HEK293 (cell line): ENCODE results near the gene CRTAC1.
A peak's percentile ranks its signal among the peaks of the same experiment; 100 is the strongest.

ENCODE experiments used
- CTCF ChIA-PET: fragments of 350-600 bp; formaldehyde crosslinking; extraction: SDS; loops from one replicate; lab custom pipeline; 2021; ENCODE audit warnings: antibody characterized with exemption; lab: Yijun Ruan, JAX
- POLR2A ChIA-PET: fragments of 300-600 bp; formaldehyde crosslinking; extraction: SDS; loops from one replicate; lab custom pipeline; 2020; ENCODE audit warnings: antibody characterized with exemption, inconsistent platforms; lab: Yijun Ruan, JAX
- H3K27ac ChIP-seq: fragments of 200-500 bp; sonication (Bioruptor generic); 2 replicates; pipeline ENCODE4 v1.5.1; 2014; ENCODE audit warnings: low read depth, low read length, control low read depth, inconsistent platforms; ENCODE audit errors: extremely low read depth
- H3K36me3 ChIP-seq, 2 experiments: fragments of 200-500 bp in 1 of 2; sonication (Bioruptor generic) in 1 of 2; 1 replicate in 1 of 2; 2 replicates in 1 of 2; pipeline ENCODE4 v1.5.1; 2014 to 2017; ENCODE audit warnings: inconsistent platforms in 2 of 2, low read length in 2 of 2; ENCODE audit not compliant: control insufficient read depth in 2 of 2, insufficient read depth in 1 of 2
- H3K4me1 ChIP-seq: fragments of 200-500 bp; sonication (Bioruptor generic); 2 replicates; pipeline ENCODE4 v1.5.1; 2014; ENCODE audit warnings: mild to moderate bottlenecking, low read length, inconsistent platforms; ENCODE audit not compliant: control insufficient read depth, insufficient read depth
- H3K4me3 ChIP-seq: 2 replicates; pipeline ENCODE4 v1.5.1; 2011; ENCODE audit warnings: low read depth, mild to moderate bottlenecking, control low read depth, low read length, moderate library complexity
- H3K9me3 ChIP-seq: fragments of 200-500 bp; sonication (Bioruptor generic); 2 replicates; pipeline ENCODE4 v1.5.1; 2014; ENCODE audit warnings: low read depth, low read length, inconsistent platforms; ENCODE audit not compliant: control insufficient read depth, insufficient read depth
- EGR2 ChIP-seq: fragments of 450-650 bp; formaldehyde crosslinking; IDR thresholded peaks from 2 replicates; pipeline ENCODE4 v1.5.1; 2016; ENCODE audit warnings: low read depth, missing biosample characterization, missing genetic modification characterization
- GLIS1 ChIP-seq: fragments of 450-650 bp; formaldehyde crosslinking; IDR thresholded peaks from 2 replicates; pipeline ENCODE4 v1.5.1; 2016; ENCODE audit warnings: missing biosample characterization, missing genetic modification characterization
- KLF1 ChIP-seq: fragments of 450-650 bp; formaldehyde crosslinking; IDR thresholded peaks from 2 replicates; pipeline ENCODE4 v1.5.1; 2016; ENCODE audit warnings: missing biosample characterization, missing genetic modification characterization
- SP7 ChIP-seq: fragments of 450-650 bp; formaldehyde crosslinking; IDR thresholded peaks from 2 replicates; pipeline ENCODE4 v1.5.1; 2016; ENCODE audit warnings: missing biosample characterization, missing genetic modification characterization
- ZBTB48 ChIP-seq: fragments of 450-650 bp; formaldehyde crosslinking; IDR thresholded peaks from 2 replicates; pipeline ENCODE4 v1.5.1; 2016; ENCODE audit warnings: missing biosample characterization, missing genetic modification characterization
- ZBTB8A ChIP-seq: fragments of 450-650 bp; formaldehyde crosslinking; IDR thresholded peaks from 2 replicates; pipeline ENCODE4 v1.5.1; 2016; ENCODE audit warnings: missing biosample characterization, missing genetic modification characterization
- ZNF202 ChIP-seq: fragments of 450-650 bp; formaldehyde crosslinking; IDR thresholded peaks from 2 replicates; pipeline ENCODE4 v1.5.1; 2016; ENCODE audit warnings: missing biosample characterization, missing genetic modification characterization, borderline replicate concordance
- ZNF48 ChIP-seq: fragments of 450-650 bp; formaldehyde crosslinking; IDR thresholded peaks from 2 replicates; pipeline ENCODE4 v1.5.1; 2016; ENCODE audit warnings: missing biosample characterization, missing genetic modification characterization
- ZNF501 ChIP-seq: fragments of 450-650 bp; formaldehyde crosslinking; IDR thresholded peaks from 2 replicates; pipeline ENCODE4 v1.5.1; 2016; ENCODE audit warnings: missing biosample characterization, missing genetic modification characterization
- ZNF560 ChIP-seq: fragments of 450-650 bp; formaldehyde crosslinking; IDR thresholded peaks from 2 replicates; pipeline ENCODE4 v1.5.1; 2017; ENCODE audit warnings: missing biosample characterization, missing genetic modification characterization, borderline replicate concordance
- ZNF561 ChIP-seq: fragments of 450-650 bp; IDR thresholded peaks from 2 replicates; pipeline ENCODE4 v1.5.1; 2018; ENCODE audit warnings: missing biosample characterization, missing genetic modification characterization, borderline replicate concordance
- ZNF596 ChIP-seq: fragments of 450-650 bp; IDR thresholded peaks from 2 replicates; pipeline ENCODE4 v1.5.0; 2018; ENCODE audit warnings: missing biosample characterization, mild to moderate bottlenecking, missing genetic modification characterization, moderate library complexity
- ZNF626 ChIP-seq: fragments of 450-650 bp; sonication (Bioruptor Pico); formaldehyde crosslinking; IDR thresholded peaks from 2 replicates; pipeline ENCODE4 v1.5.1; 2018; ENCODE audit warnings: missing biosample characterization, missing genetic modification characterization, inconsistent platforms
- ZNF645 ChIP-seq: fragments of 450-650 bp; formaldehyde crosslinking; IDR thresholded peaks from 2 replicates; pipeline ENCODE4; 2016; ENCODE audit warnings: missing biosample characterization, missing genetic modification characterization
- ZNF660 ChIP-seq: fragments of 450-650 bp; IDR thresholded peaks from 2 replicates; pipeline ENCODE4 v1.5.1; 2018; ENCODE audit warnings: missing biosample characterization, mild to moderate bottlenecking, missing genetic modification characterization
- ZNF777 ChIP-seq: fragments of 450-650 bp; formaldehyde crosslinking; IDR thresholded peaks from 2 replicates; pipeline ENCODE4 v1.5.1; 2017; ENCODE audit warnings: missing biosample characterization, missing genetic modification characterization, borderline replicate concordance
- ZNF843 ChIP-seq: fragments of 450-650 bp; formaldehyde crosslinking; IDR thresholded peaks from 2 replicates; pipeline ENCODE4 v1.5.1; 2016; ENCODE audit warnings: missing biosample characterization, missing genetic modification characterization
- TF ChIP-seq, protein P1 (sequence below): fragments of 450-650 bp; formaldehyde crosslinking; IDR thresholded peaks from 2 replicates; pipeline ENCODE4 v1.5.1; 2016; ENCODE audit warnings: missing biosample characterization, missing genetic modification characterization
- TF ChIP-seq, protein P2 (sequence below): fragments of 450-650 bp; formaldehyde crosslinking; conservative IDR thresholded peaks from 2 replicates; pipeline ENCODE4 v1.5.1; 2016; ENCODE audit warnings: low read depth, missing biosample characterization, missing genetic modification characterization
- TF ChIP-seq, protein P3 (sequence below): fragments of 450-650 bp; formaldehyde crosslinking; IDR thresholded peaks from 2 replicates; pipeline ENCODE4 v1.5.1; 2016; ENCODE audit warnings: missing biosample characterization, missing genetic modification characterization
- TF ChIP-seq, protein P4 (sequence below): fragments of 450-650 bp; formaldehyde crosslinking; optimal IDR thresholded peaks from 2 replicates; pipeline ENCODE3; 2016; ENCODE audit warnings: missing biosample characterization, mild to moderate bottlenecking, missing genetic modification characterization

The CRTAC1 gene, protein sequence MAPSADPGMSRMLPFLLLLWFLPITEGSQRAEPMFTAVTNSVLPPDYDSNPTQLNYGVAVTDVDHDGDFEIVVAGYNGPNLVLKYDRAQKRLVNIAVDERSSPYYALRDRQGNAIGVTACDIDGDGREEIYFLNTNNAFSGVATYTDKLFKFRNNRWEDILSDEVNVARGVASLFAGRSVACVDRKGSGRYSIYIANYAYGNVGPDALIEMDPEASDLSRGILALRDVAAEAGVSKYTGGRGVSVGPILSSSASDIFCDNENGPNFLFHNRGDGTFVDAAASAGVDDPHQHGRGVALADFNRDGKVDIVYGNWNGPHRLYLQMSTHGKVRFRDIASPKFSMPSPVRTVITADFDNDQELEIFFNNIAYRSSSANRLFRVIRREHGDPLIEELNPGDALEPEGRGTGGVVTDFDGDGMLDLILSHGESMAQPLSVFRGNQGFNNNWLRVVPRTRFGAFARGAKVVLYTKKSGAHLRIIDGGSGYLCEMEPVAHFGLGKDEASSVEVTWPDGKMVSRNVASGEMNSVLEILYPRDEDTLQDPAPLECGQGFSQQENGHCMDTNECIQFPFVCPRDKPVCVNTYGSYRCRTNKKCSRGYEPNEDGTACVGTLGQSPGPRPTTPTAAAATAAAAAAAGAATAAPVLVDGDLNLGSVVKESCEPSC

DNA sequence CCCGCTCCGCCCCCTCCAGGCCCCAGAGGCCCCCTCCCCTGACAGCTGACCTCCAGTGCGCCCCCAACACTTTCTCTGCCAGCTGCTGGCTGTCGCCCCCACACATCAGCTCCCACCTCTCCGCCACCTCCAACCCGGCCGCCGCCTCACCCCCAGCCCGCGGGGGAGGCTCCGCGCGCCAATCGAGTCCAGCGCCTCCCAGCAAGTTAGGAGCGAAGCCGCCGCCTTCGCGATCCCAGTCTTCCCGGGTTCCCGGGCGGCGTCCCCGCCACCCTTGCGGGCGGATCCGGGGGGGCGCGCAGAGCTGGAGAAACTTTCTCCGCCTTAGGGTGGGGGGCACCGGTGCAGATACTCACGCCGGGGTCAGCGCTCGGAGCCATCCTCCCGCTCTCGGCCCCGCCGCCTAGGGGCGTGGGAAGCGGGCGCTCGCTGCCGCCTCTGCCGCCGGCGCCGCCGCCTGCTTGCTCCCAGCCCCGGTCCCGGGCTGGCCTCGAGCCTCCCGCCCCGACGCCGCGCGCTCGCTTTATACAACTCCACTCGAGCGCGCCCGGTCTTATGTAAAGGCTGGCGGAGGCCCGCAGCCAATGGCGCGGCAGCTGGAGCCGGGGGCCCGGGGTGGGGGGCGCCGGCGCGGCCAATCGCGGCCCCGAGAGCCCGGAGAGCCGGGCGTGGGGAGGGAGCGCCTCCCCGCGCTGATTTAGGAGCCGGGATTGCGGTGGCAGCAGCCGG, at the start of gene CRTAC1:
Gene CRTAC1 (minus strand): TSS at position 529 of the 729 bp plus-strand sequence. CDS start 149 bp downstream, at position 380.
- POLR2A ChIA-PET = interaction anchor here (0.6 to 2.0 kb wide), 9 partner anchors 10 to 343 kb away, joined by 3 to 14 read pairs (median 4); partner anchors contain the start of genes AVPI1, GOLGA7B and R3HCC1L
- TF ChIP-seq ZNF645 (tag by site-specific recombination) (no peak), GLIS1 (tag by site-specific recombination) (peak; percentile 54; the same call in 1 of the 2 replicates), ZNF777 (tag by site-specific recombination) (0 out of 2 replicates have a peak, but pooled peaks have one; percentile 21), ZNF626 (no peak), ZNF596 (peak; percentile 57), ZNF660 (tag by site-specific recombination) (peak; percentile 84), ZNF560 (peak; percentile 27; the same call in 1 of the 2 replicates), ZNF561 (tag by site-specific recombination) (peak; percentile 77; the same call in 1 of the 2 replicates), ZNF501 (tag by site-specific recombination) (0 out of 2 replicates have a peak, but pooled peaks have one; percentile 45), ZNF843 (tag by site-specific recombination) (peak; percentile 41; the same call in 1 of the 2 replicates), KLF1 (peak; percentile 55; the same call in 1 of the 2 replicates), EGR2 (peak; percentile 98), ZBTB48 (no peak), ZNF202 (no peak), ZBTB8A (peak; percentile 73), ZNF48 (tag by site-specific recombination) (no peak), SP7 (tag by site-specific recombination) (peak; percentile 31; the same call in 1 of the 2 replicates)
- TF ChIP-seq, protein P1, sequence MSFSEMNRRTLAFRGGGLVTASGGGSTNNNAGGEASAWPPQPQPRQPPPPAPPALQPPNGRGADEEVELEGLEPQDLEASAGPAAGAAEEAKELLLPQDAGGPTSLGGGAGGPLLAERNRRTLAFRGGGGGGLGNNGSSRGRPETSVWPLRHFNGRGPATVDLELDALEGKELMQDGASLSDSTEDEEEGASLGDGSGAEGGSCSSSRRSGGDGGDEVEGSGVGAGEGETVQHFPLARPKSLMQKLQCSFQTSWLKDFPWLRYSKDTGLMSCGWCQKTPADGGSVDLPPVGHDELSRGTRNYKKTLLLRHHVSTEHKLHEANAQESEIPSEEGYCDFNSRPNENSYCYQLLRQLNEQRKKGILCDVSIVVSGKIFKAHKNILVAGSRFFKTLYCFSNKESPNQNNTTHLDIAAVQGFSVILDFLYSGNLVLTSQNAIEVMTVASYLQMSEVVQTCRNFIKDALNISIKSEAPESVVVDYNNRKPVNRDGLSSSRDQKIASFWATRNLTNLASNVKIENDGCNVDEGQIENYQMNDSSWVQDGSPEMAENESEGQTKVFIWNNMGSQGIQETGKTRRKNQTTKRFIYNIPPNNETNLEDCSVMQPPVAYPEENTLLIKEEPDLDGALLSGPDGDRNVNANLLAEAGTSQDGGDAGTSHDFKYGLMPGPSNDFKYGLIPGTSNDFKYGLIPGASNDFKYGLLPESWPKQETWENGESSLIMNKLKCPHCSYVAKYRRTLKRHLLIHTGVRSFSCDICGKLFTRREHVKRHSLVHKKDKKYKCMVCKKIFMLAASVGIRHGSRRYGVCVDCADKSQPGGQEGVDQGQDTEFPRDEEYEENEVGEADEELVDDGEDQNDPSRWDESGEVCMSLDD (tag by site-specific recombination) = no peak
- TF ChIP-seq, protein P2, sequence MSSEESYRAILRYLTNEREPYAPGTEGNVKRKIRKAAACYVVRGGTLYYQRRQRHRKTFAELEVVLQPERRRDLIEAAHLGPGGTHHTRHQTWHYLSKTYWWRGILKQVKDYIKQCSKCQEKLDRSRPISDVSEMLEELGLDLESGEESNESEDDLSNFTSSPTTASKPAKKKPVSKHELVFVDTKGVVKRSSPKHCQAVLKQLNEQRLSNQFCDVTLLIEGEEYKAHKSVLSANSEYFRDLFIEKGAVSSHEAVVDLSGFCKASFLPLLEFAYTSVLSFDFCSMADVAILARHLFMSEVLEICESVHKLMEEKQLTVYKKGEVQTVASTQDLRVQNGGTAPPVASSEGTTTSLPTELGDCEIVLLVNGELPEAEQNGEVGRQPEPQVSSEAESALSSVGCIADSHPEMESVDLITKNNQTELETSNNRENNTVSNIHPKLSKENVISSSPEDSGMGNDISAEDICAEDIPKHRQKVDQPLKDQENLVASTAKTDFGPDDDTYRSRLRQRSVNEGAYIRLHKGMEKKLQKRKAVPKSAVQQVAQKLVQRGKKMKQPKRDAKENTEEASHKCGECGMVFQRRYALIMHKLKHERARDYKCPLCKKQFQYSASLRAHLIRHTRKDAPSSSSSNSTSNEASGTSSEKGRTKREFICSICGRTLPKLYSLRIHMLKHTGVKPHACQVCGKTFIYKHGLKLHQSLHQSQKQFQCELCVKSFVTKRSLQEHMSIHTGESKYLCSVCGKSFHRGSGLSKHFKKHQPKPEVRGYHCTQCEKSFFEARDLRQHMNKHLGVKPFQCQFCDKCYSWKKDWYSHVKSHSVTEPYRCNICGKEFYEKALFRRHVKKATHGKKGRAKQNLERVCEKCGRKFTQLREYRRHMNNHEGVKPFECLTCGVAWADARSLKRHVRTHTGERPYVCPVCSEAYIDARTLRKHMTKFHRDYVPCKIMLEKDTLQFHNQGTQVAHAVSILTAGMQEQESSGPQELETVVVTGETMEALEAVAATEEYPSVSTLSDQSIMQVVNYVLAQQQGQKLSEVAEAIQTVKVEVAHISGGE = no peak
- TF ChIP-seq, protein P3, sequence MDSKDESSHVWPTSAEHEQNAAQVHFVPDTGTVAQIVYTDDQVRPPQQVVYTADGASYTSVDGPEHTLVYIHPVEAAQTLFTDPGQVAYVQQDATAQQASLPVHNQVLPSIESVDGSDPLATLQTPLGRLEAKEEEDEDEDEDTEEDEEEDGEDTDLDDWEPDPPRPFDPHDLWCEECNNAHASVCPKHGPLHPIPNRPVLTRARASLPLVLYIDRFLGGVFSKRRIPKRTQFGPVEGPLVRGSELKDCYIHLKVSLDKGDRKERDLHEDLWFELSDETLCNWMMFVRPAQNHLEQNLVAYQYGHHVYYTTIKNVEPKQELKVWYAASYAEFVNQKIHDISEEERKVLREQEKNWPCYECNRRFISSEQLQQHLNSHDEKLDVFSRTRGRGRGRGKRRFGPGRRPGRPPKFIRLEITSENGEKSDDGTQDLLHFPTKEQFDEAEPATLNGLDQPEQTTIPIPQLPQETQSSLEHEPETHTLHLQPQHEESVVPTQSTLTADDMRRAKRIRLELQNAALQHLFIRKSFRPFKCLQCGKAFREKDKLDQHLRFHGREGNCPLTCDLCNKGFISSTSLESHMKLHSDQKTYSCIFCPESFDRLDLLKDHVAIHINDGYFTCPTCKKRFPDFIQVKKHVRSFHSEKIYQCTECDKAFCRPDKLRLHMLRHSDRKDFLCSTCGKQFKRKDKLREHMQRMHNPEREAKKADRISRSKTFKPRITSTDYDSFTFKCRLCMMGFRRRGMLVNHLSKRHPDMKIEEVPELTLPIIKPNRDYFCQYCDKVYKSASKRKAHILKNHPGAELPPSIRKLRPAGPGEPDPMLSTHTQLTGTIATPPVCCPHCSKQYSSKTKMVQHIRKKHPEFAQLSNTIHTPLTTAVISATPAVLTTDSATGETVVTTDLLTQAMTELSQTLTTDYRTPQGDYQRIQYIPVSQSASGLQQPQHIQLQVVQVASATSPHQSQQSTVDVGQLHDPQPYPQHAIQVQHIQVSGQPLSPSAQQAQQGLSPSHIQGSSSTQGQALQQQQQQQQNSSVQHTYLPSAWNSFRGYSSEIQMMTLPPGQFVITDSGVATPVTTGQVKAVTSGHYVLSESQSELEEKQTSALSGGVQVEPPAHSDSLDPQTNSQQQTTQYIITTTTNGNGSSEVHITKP (tag by site-specific recombination) = no peak
- TF ChIP-seq, protein P4, sequence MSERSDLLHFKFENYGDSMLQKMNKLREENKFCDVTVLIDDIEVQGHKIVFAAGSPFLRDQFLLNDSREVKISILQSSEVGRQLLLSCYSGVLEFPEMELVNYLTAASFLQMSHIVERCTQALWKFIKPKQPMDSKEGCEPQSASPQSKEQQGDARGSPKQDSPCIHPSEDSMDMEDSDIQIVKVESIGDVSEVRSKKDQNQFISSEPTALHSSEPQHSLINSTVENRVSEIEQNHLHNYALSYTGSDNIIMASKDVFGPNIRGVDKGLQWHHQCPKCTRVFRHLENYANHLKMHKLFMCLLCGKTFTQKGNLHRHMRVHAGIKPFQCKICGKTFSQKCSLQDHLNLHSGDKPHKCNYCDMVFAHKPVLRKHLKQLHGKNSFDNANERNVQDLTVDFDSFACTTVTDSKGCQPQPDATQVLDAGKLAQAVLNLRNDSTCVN (tag by site-specific recombination) = peak; percentile 87

More for the DNA sequence above, at the start of gene CRTAC1:
- no peaks in the 10 kb centered on the region for H3K9me3 ChIP-seq
- H3K4me3 ChIP-seq = peak within 1 kb of the TSS; percentile 37
- peak within 1 kb of the TSS; percentile 58; the same call in 1 of the 2 replicates for H3K27ac ChIP-seq
- CTCF ChIA-PET = interaction anchor here (0.6 to 9.4 kb wide), 12 partner anchors 11 to 903 kb away, joined by 3 to 92 read pairs (median 4); no protein-coding TSS in a partner anchor
- H3K4me1 ChIP-seq = no peaks in the 10 kb centered on the region; the same call in 1 of the 2 replicates
- no peaks in the 10 kb centered on the region for H3K36me3 ChIP-seq
